Neural progenitor cell (in vitro differentiated cells): Measurements from ENCODE around the gene PLEKHG4. TPM values are rescaled to one million over a fixed set of nuclear protein-coding genes. Genes with fewer than 3 reads are reported as not detected.

ENCODE experiments used
- DNase-seq: peaks from one replicate; pipeline ENCODE4 v3.0.0-alpha.2; 2016; ENCODE audit warnings: low spot score
- H2AFZ ChIP-seq: fragments of 200-600 bp; sonication (generic); replicated peaks from 2 replicates; pipeline ENCODE4 v1.6.1; 2016; ENCODE audit warnings: antibody characterized with exemption
- H3F3A ChIP-seq: fragments of 200-600 bp; sonication (generic); 2 replicates; pipeline ENCODE4 v1.6.1; 2016; ENCODE audit warnings: antibody characterized with exemption, low read depth
- H3K27ac ChIP-seq: fragments of 200-600 bp; sonication (generic); 2 replicates; pipeline ENCODE4 v1.5.1; 2016; ENCODE audit warnings: mild to moderate bottlenecking
- H3K27me3 ChIP-seq: fragments of 200-600 bp; sonication (generic); 2 replicates; pipeline ENCODE4 v1.6.1; 2016; ENCODE audit warnings: mild to moderate bottlenecking, moderate library complexity
- H3K36me3 ChIP-seq: fragments of 200-600 bp; sonication (generic); 2 replicates; pipeline ENCODE4 v1.5.1; 2016
- H3K4me1 ChIP-seq: fragments of 200-600 bp; sonication (generic); 2 replicates; pipeline ENCODE4 v1.6.1; 2016; ENCODE audit warnings: mixed run types
- H3K4me2 ChIP-seq: fragments of 200-600 bp; sonication (generic); 2 replicates; pipeline ENCODE4 v1.6.1; 2016
- H3K4me3 ChIP-seq: fragments of 200-600 bp; sonication (generic); 2 replicates; pipeline ENCODE4 v1.5.1; 2016
- H3K79me2 ChIP-seq: fragments of 200-600 bp; sonication (generic); 2 replicates; pipeline ENCODE4 v1.6.1; 2016; ENCODE audit warnings: low read depth
- H3K9ac ChIP-seq: fragments of 200-600 bp; sonication (generic); 2 replicates; pipeline ENCODE4 v1.6.1; 2016
- H3K9me3 ChIP-seq: fragments of 200-600 bp; sonication (generic); 2 replicates; pipeline ENCODE4 v1.5.1; 2016; ENCODE audit warnings: low read depth
- H4K20me1 ChIP-seq: fragments of 200-600 bp; sonication (generic); 2 replicates; pipeline ENCODE4 v1.6.1; 2016; ENCODE audit warnings: low read depth
- H3K27ac Mint-ChIP-seq: 3 replicates; pipeline ENCODE4 v1.8.0; 2021; ENCODE audit warnings: mixed read lengths
- H3K27me3 Mint-ChIP-seq: 2 replicates; pipeline ENCODE4 v1.8.0; 2022; ENCODE audit warnings: low read depth, mild to moderate bottlenecking, inconsistent platforms, moderate library complexity, mixed read lengths; ENCODE audit not compliant: insufficient read depth
- H3K36me3 Mint-ChIP-seq: 3 replicates; pipeline ENCODE4 v1.8.0; 2021; ENCODE audit warnings: mixed read lengths
- H3K4me1 Mint-ChIP-seq: 3 replicates; pipeline ENCODE4 v1.8.0; 2021; ENCODE audit warnings: mixed read lengths
- H3K4me3 Mint-ChIP-seq: 3 replicates; pipeline ENCODE4 v1.8.0; 2021; ENCODE audit warnings: mild to moderate bottlenecking, moderate library complexity, mixed read lengths
- H3K9me3 Mint-ChIP-seq: 3 replicates; pipeline ENCODE4 v1.8.0; 2020; ENCODE audit warnings: mixed read lengths
- CTCF ChIP-seq: fragments of 200-600 bp; sonication (generic); IDR thresholded peaks from 2 replicates; pipeline ENCODE4 v1.5.1; 2017; ENCODE audit warnings: antibody characterized with exemption, mild to moderate bottlenecking
- EZH2 ChIP-seq: fragments of 200-600 bp; sonication (generic); IDR thresholded peaks from 2 replicates; pipeline ENCODE4 v1.6.1; 2017; ENCODE audit warnings: antibody characterized with exemption, mild to moderate bottlenecking, moderate library complexity
- EZH2phosphoT487 ChIP-seq: fragments of 200-600 bp; sonication (generic); IDR thresholded peaks from 2 replicates; pipeline ENCODE4 v1.6.1; 2017; ENCODE audit warnings: antibody characterized with exemption
- total RNA-seq: library from RNA; depleted of rRNA; stranded (reverse); fragments of >200 nt; gene quantifications from 2 replicates; pipeline ENCODE4 v1.2.3, GENCODE V29; 2015; ENCODE audit warnings: low replicate concordance

PLEKHG4 gene
- total RNA-seq, 1 donor from 2014 or later: 4.0 TPM

DNA sequence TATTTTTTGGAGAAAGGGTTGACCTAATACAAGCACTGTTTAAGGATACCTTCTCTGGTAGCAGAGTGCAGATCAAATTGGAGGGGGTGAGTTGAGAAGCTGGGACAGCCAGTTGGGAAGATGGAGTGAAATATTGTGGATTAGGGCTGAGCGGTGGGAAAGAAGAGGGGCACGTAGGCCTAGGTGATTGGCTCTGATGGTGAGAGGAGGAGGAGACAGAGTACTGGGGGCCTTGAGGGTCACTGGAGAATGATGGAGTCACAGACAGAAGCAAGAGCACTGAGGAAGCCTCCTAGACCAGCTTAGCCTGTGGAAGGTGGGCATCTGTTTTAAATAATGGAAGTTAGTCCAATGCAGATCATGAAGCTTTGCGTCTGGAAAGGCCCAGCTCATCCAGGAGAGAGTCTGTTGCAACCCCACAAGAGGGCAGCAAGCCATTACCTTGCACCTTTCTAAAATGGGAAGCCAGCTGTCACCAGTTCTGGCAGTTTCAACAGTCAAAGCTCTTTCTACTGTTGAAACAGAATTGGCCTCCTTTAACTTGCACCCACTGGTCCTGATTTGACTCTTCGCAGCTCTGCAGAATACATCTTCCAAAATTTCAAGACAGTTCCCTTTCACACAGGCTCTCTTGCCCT, 18.8 kb upstream of the PLEKHG4 start:
- no peaks in the 10 kb centered on the region for H4K20me1 ChIP-seq
- H3K36me3 Mint-ChIP-seq: no peaks in the 10 kb centered on the region
- H2AFZ ChIP-seq: peak overlapping the region; percentile 28
- H3K27ac ChIP-seq: no peak overlapping the region
- no peak overlapping the region for H3K4me3 Mint-ChIP-seq
- H3K9me3 ChIP-seq: no peaks in the 10 kb centered on the region
- no peaks in the 10 kb centered on the region for H3K4me1 ChIP-seq
- no peak overlapping the region for H3K4me2 ChIP-seq
- DNase-seq: peak; percentile 64
- no peaks in the 10 kb centered on the region for H3F3A ChIP-seq
- TF ChIP-seq EZH2phosphoT487: no peak
- TF ChIP-seq CTCF: peak; percentile 61
- H3K9ac ChIP-seq: no peak overlapping the region
- no peaks in the 10 kb centered on the region for H3K79me2 ChIP-seq
- no peaks in the 10 kb centered on the region for H3K9me3 Mint-ChIP-seq
- H3K27ac Mint-ChIP-seq: no peak overlapping the region
- no peaks in the 10 kb centered on the region for H3K27me3 ChIP-seq
- H3K36me3 ChIP-seq: no peaks in the 10 kb centered on the region
- peaks cover 5% of the 10 kb centered on the region for H3K27me3 Mint-ChIP-seq
- H3K4me1 Mint-ChIP-seq: peaks cover 5% of the 10 kb centered on the region
- H3K4me3 ChIP-seq: no peak overlapping the region

- Histone ChIP-seq H3K27me3 (no peaks in the 10 kb centered on the region), H3K4me1 (no peaks in the 10 kb centered on the region), H2AFZ (no peak overlapping the region), H3K9ac (no peak overlapping the region), H3K27ac (no peak overlapping the region), H3K36me3 (no peaks in the 10 kb centered on the region), H3F3A (no peaks in the 10 kb centered on the region), H3K79me2 (no peaks in the 10 kb centered on the region), H4K20me1 (no peaks in the 10 kb centered on the region), H3K4me3 (no peak overlapping the region), H3K9me3 (no peaks in the 10 kb centered on the region), H3K4me2 (no peak overlapping the region)
- TF ChIP-seq EZH2: no peak
- TF ChIP-seq EZH2phosphoT487: no peak
- TF ChIP-seq CTCF: no peak
- no peak for DNase-seq
- H3K4me1 Mint-ChIP-seq: peaks cover 5% of the 10 kb centered on the region
- no peak overlapping the region for H3K27ac Mint-ChIP-seq
- H3K27me3 Mint-ChIP-seq: peaks cover 5% of the 10 kb centered on the region
- H3K9me3 Mint-ChIP-seq: peaks cover 2% of the 10 kb centered on the region
- H3K4me3 Mint-ChIP-seq: no peak overlapping the region
- H3K36me3 Mint-ChIP-seq: no peaks in the 10 kb centered on the region
Measured at GRCh38 chr16:67263201-67263600, 16.1 kb upstream of the PLEKHG4 start.

GRCh38 chr16:67264277-67264676, 15.1 kb upstream of the PLEKHG4 start:
- Mint-ChIP-seq H3K27me3 (peaks cover 5% of the 10 kb centered on the region), H3K4me3 (no peak overlapping the region), H3K27ac (no peak overlapping the region), H3K36me3 (no peaks in the 10 kb centered on the region), H3K9me3 (peaks cover 2% of the 10 kb centered on the region), H3K4me1 (peaks cover 5% of the 10 kb centered on the region)
- Histone ChIP-seq H4K20me1 (no peaks in the 10 kb centered on the region), H3K4me2 (no peak overlapping the region), H3F3A (no peaks in the 10 kb centered on the region), H3K9ac (no peak overlapping the region), H3K79me2 (no peaks in the 10 kb centered on the region), H3K27ac (no peak overlapping the region), H3K36me3 (no peaks in the 10 kb centered on the region), H3K4me3 (no peak overlapping the region), H2AFZ (no peak overlapping the region), H3K4me1 (no peaks in the 10 kb centered on the region), H3K27me3 (no peaks in the 10 kb centered on the region), H3K9me3 (no peaks in the 10 kb centered on the region)
- peak; percentile 35 for TF ChIP-seq CTCF
- no peak for TF ChIP-seq EZH2
- DNase-seq: peak; percentile 38
